NCI-H146 treated with DMSO at 0.1 percent for 48 hours (cell line): ENCODE data around the gene ROBO2.

Experiments used
- DNase-seq: peaks from one replicate; lab custom pipeline; 2025; ENCODE audit not compliant: unreplicated experiment; lab: John Stamatoyannopoulos, UW

ROBO2 gene

DNA sequence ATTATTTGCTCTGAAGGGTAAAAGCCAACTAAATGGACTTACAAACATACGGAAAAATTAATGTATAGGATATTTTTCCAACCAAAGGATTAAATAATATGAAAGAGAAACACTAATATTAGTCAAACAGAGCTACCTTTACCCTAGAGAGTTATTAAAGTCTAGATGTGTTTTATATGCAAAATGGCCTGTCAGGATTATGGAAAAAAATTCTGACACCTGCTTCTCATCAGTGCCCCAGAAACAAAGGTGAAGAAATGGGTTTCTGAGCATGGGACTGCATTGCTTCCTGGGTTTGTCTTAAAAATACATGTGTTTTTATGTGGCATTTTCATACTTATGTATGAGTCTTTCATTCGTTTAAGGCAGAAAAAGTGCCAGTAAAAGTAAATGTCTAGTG, 148.3 kb downstream of the ROBO2 start:
- DNase-seq = no peak

DNA sequence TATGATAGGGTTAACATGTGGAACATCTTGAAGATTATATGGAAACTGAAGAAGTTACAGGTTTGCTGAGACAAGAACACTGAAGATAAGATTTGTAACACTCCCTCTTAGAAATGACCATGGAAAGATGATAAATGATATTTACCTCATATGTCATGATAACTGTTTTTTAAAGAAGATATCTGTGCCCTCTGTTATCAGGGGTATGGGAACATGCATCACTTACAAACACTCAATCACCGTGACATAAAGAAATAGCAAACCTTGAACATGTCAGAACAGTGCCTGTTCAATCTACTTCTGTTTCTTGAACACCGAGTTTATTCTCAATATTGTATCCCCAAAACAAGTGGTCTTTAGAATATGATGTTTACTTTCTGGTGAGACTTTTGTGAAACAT, 149.4 kb downstream of the ROBO2 start:
- no peak for DNase-seq

DNA sequence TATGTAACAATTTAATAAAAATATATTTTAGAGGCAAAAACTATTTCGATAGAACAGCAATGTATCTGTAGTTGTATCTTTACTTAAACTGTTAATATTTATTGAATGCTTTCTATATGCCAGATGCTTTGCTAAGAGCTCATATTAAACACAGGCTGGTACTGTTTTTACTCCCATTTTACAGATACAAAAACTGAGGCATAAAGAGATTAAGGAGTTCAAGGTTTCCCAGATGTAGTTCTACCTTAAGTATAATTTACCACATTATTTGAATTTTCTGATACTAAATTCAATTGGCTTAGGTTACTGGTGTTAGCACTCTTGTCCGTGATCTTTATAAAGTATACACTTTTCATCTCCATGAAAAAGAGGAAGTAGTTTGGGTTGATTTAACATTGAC, 149.8 kb downstream of the ROBO2 start:
- no peak for DNase-seq

DNA sequence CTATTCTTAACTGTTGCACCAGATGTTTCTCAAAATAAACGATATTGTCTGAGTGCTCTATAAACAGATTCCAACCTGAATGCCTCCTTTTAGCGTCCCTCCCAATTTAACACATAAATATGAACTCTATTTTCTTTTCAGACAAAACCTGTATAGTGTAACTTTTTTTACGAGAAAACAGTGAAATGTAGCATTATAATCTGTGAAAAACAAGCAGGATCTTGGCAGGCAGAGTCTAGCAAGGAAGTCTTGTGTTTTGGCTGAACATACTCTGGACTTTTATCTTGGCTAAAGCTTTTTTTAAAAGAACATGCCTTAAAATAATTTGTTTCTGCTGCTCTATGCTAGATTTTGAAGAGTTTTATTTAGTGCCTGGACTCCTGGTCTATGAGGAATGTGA, 150.5 kb downstream of the ROBO2 start:
- no peak for DNase-seq

DNA sequence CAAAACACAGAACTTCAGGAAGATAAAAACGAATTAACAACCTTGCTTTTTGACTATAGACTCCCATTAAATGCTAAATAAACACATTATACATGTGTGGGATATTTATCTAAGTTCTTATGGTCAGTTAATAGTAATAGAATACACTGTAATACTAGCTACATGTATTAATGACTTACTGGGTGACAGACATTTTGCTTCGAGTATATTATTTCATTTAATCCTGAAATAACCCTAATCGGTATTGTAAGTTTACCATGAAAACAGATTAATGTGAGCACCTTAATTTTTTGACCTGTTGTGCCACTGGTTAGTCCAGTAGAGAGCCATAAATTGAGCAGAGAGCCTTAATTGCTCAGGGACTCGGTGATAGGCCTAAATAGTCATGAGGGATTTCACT, 151.1 kb downstream of the ROBO2 start:
- no peak for DNase-seq

DNA sequence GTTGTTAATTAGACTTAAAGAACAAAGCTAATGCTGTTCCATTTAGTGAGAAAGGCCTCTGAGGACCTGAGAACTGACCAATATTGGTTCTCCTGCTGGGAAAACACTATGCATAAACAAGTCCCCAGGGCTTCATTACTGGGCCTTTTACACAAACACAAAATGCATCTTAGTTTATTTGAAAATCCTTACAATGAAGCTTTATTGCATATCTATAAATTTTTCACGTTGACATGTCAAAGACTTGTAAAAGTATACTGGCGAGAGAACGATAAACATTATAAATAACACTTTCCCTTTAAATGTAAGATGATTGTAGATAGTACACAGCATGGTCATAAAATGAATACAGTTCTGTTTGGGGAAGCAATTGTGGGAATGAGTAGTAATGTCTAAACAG, 151.7 kb downstream of the ROBO2 start:
- no peak for DNase-seq

DNA sequence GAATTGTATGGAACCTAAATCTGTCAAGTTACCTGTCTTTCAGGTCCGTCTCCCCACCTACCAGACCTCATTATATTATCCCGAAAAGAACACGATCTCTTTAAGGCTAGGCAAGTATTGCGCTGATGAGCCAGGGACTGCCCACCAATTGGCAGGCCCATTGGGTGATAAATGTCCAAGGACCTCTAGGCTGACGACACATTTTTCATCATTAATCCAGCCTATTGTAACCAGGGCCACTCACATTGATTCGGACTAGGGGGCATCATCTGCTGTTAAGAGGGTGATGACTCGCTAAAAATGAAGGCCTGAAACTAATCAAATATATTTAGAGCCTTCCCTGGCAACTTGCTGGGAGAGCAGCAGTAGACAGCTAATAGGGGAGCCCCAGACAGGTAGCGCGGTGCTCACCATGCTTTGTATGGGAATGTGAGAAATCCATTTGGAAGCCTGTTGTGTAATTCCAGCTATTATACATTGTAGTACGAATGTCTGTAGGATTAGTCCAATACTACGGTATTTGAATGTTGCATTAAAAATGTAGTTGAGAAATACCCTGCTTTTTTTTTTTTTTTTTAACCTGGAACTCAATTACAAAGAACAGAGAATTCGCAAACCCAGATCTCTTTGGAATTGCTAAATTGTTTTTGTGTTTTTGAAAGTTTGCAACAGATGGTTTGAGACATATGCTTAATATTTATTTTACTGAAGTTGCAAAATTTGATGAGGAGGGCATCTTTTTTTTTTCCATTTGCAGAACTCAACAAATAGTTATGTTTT, 156.1 kb downstream of the ROBO2 start:
- DNase-seq = no peak

DNA sequence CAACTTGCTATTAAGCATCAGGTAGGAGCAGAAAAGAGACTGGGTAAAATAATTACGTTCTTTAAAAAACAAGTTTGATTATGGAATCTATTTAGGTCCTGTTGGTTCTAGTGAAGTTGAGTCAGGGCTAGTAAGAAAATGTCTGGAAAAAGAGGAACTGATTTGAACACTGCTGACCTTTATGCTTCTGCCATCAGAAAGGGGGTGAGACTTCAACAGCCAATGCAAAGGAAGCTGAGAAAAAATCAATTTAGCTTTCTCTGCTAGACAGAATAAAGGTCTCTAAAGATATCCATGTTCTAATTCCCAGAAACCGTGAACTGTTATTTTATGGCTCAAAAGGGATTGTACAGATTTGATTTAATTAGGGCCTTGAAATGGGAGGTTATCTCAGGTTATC, 157.5 kb downstream of the ROBO2 start:
- no peak for DNase-seq

DNA sequence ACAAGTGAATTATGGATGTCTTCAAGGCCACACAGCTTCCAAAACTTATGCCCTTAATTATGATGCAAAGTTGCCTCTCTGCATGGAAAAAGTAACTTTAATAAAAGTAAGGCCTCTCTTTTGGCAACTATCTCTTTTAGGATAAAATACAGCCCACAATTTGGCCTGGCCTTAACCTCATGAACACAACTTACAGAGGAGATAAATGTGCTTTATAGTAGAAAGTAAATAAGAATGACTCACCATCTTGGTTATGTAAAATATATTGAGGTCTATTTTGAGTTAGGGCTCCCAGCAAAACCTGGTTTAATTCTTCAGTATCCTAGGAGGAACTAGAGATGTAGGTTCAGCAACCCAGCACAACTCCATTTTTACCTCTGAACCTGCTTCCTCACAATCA, 164.0 kb downstream of the ROBO2 start:
- DNase-seq = no peak

DNA sequence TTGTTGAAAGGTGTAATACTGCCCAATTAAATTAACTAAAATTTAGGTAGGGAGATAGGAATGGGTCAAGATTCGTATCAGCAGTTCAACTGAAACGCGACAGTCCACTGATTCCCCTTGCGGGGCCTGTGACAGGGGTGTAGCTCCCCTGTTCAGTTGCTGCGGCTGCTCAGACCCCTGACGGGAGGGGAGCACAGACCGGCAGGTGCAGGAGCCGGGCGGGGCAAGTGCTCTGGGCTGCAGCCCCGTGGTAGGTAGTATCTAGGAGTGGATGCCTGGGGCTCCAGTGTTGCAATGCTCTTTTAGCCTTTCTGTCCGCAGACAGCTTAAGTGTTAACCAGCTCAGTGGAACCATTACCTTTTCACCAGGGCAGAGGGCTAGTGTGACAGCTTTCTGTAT, 164.9 kb downstream of the ROBO2 start:
- DNase-seq = no peak

DNA sequence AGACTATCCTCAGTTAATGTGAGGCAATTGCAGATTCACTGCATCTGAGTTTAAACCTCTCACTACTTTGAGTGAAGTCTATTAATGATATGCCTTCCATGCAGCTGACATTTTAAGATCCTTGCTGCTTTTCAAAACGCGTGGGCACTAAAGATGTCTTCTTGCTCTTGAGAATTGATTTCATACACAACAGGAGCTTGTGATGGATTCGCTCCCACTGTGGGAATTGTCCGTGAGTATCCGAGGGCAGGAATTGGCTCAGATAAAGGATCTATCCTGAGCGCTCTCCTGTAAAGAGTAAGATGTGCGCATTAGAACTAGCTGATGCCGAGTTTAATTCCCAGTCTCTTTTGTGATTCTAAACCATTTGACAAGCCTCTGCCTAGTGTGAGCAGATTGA, 167.9 kb downstream of the ROBO2 start:
- DNase-seq = no peak

DNA sequence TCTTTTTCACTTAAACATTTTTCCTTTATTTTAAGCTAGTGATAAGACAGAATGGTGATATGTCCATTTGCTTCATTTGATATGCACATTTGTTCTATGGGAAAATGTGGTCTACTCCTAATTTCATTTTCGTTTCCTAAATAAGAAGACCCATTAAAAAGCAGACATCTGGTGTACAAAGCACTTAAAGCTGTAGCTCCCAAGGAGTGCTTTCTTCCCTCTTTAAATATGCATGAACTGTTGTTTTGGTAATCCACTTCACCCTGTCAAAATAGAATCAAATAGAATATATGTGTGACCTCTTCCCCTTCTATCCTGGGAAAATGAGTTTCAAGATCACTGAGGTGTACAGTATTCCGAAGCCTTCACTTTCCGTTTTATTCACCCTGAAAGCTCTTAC, 182.8 kb downstream of the ROBO2 start:
- no peak for DNase-seq

DNA sequence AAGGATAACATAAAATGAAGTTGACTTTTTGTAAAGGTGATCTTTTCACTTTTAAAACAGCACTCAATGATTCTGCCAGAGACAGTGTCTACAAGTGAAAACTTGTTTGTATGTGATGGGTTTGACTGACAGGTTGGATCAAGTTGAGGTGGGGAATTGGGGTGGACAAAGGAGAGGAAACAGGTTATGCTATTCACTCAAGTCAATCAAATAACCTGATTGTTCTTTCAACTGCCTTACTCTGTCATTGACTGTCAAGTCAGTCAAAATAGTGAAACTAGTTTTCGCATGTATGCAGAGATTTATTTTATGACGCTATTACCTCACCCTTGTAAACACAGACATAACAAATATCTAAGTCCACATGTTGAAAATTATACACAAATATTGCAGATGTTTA, 187.7 kb downstream of the ROBO2 start:
- DNase-seq = no peak

DNA sequence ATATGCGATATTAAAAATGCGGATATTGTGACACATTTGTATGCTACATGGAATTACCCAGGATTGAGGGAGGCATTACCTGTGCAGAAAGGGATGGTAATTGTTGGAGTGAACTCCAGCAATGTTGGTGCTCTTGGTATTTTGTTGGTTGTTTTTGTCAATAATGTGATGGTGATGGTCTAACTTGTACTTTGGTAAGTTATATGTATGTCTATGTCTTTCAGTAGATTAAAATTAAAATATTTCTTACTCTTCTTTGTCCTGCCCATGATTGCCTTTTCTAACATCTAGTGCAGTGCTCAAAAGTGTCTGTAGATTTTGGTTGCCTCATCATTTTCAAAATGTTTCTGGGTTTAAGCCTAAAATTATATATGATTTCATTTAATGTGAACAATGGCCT, 192.7 kb downstream of the ROBO2 start:
- DNase-seq = no peak

DNA sequence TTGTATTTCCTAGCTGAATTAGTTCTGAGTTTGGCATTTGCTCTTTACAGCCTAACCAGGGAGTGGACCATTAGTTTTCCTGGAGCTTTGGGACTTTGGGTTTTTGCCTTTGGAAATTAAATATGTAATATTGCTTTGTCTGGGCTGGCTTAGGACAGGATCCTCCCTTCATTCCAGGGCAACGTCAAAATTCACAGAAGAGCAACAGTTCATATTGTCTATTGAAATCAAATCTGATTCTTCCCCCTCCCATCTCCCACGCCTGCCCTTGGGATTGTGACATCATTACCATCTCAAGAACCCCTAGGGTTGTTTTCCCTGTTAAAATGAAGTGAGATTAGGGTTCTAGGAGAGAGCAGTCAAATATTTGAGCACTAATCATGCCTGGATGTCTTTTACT, 194.1 kb downstream of the ROBO2 start:
- DNase-seq = no peak

DNA sequence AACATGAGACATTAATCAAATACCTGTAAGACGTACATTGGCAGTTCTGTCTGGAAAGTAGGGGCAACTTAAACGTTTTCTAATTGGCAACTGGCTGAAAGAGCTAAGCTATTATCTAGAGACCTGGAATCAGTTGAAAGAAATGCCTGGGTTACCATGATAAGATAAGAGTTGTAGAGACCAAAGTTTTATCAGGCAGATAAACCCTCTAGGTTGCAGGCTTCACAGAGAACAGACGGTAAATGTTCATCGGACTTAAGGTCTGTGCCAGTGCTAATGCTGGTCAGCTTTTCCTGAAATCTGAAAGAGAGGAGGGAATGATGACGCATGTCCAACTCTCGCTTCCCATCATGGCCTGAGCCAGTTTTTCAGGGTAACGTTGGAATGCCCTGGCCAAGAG, 196.2 kb downstream of the ROBO2 start:
- no peak for DNase-seq

DNA sequence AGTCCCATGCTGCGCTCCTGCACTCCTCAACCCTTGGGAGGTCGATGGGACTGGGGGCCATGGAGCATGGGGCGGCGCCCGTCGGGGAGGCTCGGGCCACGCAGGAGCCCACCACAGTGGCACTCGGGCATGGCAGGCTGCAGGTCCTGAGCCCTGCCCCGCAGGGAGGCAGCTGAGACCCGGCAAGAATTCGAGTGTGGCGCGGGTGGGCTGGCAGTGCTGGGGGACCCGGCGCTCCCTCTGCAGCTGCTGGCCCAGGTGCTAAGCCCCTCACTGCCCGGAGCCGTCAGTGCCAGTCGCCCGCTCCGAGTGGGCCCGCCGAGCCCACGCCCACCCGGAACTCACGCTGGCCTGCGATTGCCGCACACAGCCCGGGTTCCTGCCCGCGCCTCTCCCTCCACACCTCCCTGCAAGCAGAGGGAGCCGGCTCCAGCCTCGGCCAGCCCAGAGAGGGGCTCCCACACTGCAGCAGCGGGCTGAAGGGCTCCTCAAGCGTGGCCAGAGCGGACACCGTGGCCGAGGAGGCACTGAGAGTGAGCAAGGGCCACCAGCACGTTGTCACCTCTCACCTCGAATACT, 200.3 kb downstream of the ROBO2 start:
- DNase-seq = no peak

DNA sequence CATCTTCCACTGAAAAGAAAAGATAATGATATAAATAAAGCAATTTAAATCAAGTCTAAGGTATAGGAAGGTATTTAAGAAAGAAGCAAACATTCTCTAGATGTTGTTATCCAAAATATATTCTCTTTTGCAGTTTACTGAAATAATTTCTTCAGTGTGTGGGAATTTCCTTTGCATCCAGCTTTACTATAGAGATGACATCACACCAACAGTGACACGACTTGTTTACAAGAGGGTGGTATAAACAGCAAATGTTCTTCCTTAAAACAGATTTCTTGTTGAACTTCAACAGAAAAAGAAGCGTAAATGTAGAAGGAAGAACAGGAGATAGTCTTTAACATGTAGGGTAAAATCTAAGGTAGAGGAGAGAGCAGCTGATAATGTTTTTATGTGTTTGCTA, 202.5 kb downstream of the ROBO2 start:
- DNase-seq = no peak

DNA sequence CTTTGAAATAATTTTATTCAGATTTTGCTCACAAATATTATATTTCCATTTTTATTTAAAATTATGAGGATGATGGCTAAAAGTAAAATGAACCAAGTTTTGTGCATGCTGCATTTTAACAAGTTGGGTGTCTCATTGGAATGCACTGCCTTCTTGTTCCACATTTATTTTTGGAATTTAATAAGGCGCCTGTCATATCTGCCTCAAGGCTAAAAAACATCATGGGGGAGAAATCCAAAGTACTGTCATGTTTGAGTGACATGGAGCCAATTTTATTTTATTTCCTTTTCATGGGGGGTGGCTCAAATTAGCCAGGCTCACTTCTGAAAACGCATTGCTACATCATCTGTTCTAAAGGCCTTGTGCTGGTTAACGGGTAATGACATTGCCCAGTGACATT, 205.1 kb downstream of the ROBO2 start:
- no peak for DNase-seq

DNA sequence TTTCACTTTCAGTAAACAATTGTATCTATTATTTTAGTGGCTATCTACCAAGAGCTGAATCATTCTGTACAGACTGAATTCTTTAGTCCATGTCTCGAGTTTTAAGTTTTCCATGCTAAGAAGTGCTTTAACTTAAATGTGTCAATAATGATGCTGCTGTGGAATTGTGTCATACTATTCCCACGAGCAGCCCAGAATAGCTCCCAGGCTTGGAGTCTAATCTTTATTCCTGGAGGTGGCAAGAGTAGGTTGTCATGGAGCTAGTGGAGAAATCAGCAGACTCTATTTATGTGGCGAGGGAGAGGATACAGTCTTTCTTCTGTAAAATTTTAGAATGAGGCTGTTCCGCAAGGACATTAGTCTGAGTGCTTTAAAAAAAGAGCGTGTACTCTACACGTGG, 207.2 kb downstream of the ROBO2 start:
- no peak for DNase-seq

DNA sequence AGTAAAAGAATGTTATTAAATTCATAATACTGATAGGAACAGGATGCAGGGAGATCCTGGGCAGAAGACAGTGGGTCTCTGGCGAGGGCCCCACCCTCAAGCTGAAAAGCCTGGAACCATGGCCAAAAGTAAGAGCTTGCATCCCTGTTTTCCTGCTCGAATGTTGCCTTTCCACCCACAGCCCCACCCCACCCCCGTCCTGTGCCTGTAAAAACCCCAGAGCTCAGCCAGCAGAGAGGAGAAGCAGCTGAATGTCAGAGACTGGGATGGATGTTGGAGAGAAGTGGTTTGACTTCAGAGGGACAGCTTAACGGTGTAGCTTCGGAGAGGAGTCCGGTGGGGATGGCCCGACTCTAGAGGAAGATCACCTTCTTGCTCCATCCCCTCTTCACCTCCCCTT, 207.9 kb downstream of the ROBO2 start:
- DNase-seq = no peak

DNA sequence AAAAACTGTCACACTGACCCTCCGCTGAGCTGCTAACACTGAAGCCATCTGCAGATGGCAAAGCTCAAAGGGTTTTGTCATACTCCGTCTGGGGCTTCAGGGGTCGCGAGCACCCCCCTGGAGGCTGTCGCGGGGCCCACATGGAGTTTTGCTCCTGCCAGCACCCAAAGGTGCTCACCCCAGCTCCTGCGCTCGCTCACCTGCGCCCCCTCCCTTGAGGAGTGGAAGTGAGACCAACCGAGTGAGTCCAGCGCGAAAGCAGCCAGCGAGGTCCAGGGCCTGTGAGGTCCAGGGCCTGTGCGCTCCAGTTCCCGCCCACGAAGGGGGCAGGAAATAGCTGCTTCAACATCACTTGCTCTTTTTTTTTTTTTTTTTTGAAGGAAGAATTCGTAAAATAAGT, 208.5 kb downstream of the ROBO2 start:
- no peak for DNase-seq

DNA sequence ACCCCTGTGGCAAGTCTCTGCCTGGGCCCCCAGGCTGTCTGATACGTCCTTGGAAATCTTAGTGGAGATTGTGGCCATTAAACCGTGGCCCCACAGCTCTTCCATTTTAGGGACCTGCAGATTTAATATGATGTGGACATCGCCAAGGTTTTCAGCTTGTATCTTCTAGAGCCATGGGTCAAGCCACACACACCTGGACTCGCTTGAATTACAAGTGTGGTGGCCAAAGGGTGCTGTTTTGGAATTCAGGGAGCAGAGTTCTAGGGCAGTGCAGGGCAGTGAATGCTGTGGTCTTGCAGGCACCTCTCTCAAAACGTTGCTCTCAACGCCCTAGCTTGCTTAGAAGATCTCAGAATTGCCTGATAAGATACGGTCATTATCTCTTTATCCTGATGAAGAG, 211.2 kb downstream of the ROBO2 start:
- no peak for DNase-seq
